Measurements from ENCODE around the gene SCN1B. TPM values are rescaled to one million over a fixed set of nuclear protein-coding genes. Genes with fewer than 3 reads are reported as not detected.

SCN1B gene
- polyA plus RNA-seq, 1 donor from 2014 or later, result 1.5 TPM

- Histone ChIP-seq H3K27ac (ENCODE audit: low read length) (no peak overlapping the region), H3K4me2 (ENCODE audit: low read length) (no peak overlapping the region), H3K4me3 (ENCODE audit: low read length) (no peak overlapping the region), H2AFZ (ENCODE audit: low read depth, low read length) (no peak overlapping the region), H3K9me2 (ENCODE audit: insufficient read depth, low read length) (no peaks in the 10 kb centered on the region), H4K20me1 (ENCODE audit: insufficient read depth) (no peaks in the 10 kb centered on the region), H3F3A (ENCODE audit: insufficient read depth, low read length, poor library complexity, severe bottlenecking) (no peaks in the 10 kb centered on the region), H3K9ac (ENCODE audit: low read length) (no peak overlapping the region), H3K79me2 (replicated peaks; ENCODE audit: insufficient read depth, low read length) (no peaks in the 10 kb centered on the region), H3K27me3 (ENCODE audit: insufficient read depth, low read depth, low read length) (no peaks in the 10 kb centered on the region), H3K36me3 (ENCODE audit: insufficient read depth, low read length) (no peaks in the 10 kb centered on the region), H3K9me3 (ENCODE audit: low read length) (no peaks in the 10 kb centered on the region)
- TF ChIP-seq SMC3 (conservative IDR thresholded peaks at IDR 0.05; ENCODE audit: poor library complexity) (no peak), TAF1 (IDR thresholded peaks at IDR 0.05; ENCODE audit: low read depth) (no peak), MXI1 (conservative IDR thresholded peaks at IDR 0.05; ENCODE audit: poor library complexity, severe bottlenecking) (no peak), RAD21 (conservative IDR thresholded peaks at IDR 0.05) (no peak), CTCF (IDR thresholded peaks at IDR 0.05; ENCODE audit: poor library complexity, severe bottlenecking) (no peak)
Observed at GRCh38 chr19:35080613-35081170, 50.4 kb downstream of the SCN1B start.

GRCh38 chr19:35081201-35081600 is 50.9 kb downstream of the SCN1B start:
- no peak overlapping the region for H3K4me2 ChIP-seq (ENCODE audit: low read length)
- H2AFZ ChIP-seq (ENCODE audit: low read depth, low read length), result no peak overlapping the region
- H3K36me3 ChIP-seq (ENCODE audit: insufficient read depth, low read length), result no peaks in the 10 kb centered on the region
- H4K20me1 ChIP-seq (ENCODE audit: insufficient read depth), result no peaks in the 10 kb centered on the region
- H3F3A ChIP-seq (ENCODE audit: insufficient read depth, low read length, poor library complexity, severe bottlenecking), result no peaks in the 10 kb centered on the region
- no peaks in the 10 kb centered on the region for H3K9me2 ChIP-seq (ENCODE audit: insufficient read depth, low read length)
- H3K27ac ChIP-seq (ENCODE audit: low read length), result no peak overlapping the region
- H3K9ac ChIP-seq (ENCODE audit: low read length), result no peak overlapping the region
- H3K27me3 ChIP-seq (ENCODE audit: insufficient read depth, low read depth, low read length), result no peaks in the 10 kb centered on the region
- no peak for TF ChIP-seq CTCF (IDR thresholded peaks at IDR 0.05; ENCODE audit: poor library complexity, severe bottlenecking)
- TF ChIP-seq SMC3 (conservative IDR thresholded peaks at IDR 0.05; ENCODE audit: poor library complexity), result no peak
- TF ChIP-seq EZH2 (IDR thresholded peaks at IDR 0.05; ENCODE audit: borderline replicate concordance, insufficient read depth, low read length, poor library complexity, severe bottlenecking), result no peak
- TF ChIP-seq REST (IDR thresholded peaks at IDR 0.05; ENCODE audit: borderline replicate concordance), result no peak
- no peak for TF ChIP-seq RAD21 (conservative IDR thresholded peaks at IDR 0.05)
- no peak for TF ChIP-seq MXI1 (conservative IDR thresholded peaks at IDR 0.05; ENCODE audit: poor library complexity, severe bottlenecking)
- no peak for TF ChIP-seq POLR2AphosphoS5 (IDR thresholded peaks at IDR 0.05)
- no peak for TF ChIP-seq EP300 (conservative IDR thresholded peaks at IDR 0.05; ENCODE audit: poor library complexity, severe bottlenecking)
- TF ChIP-seq TAF1 (IDR thresholded peaks at IDR 0.05; ENCODE audit: low read depth), result no peak
- H3K4me3 ChIP-seq (ENCODE audit: low read length), result no peak overlapping the region
- no peaks in the 10 kb centered on the region for H3K79me2 ChIP-seq (replicated peaks; ENCODE audit: insufficient read depth, low read length)
- no peaks in the 10 kb centered on the region for H3K9me3 ChIP-seq (ENCODE audit: low read length)

Data from neural cell (in vitro differentiated cells).